DMS79 treated with DMSO at 0.1 percent for 48 hours (cell line): Measurements from ENCODE around the gene RNASEH1.
"Not testable (repeated sequence)": the region's sequence is repeated elsewhere in the genome, so short reads cannot be mapped to it uniquely, and the experiment has no call there.

Experiments used
- DNase-seq: peaks from one replicate; lab custom pipeline; 2025; lab: John Stamatoyannopoulos, UW

The RNASEH1 gene

DNA sequence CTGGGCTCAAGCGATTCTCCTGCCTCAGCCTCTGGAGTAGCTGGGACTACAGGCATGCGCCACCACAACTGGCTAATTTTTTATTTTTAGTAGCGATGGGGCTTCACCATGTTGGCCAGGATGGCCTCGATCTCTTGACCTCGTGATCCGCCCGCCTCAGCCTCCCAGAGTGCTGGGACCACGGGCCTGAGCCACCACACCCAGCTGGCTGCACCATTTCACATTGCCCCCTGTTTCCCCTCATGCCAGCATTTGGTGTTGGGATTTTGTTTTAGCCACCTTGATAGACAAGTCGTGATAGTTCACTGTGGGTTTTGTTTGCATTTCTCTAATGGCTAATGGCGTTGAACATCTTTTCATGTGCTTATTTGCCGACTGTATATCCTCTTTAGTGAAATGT lies 31.0 kb upstream of the RNASEH1 start:
- no peak for DNase-seq

- DNase-seq, result no peak
Measured at GRCh38 chr2:3588084-3588483, 30.0 kb upstream of the RNASEH1 start.

GRCh38 chr2:3587432-3587831 lies 29.3 kb upstream of the RNASEH1 start:
- no peak for DNase-seq

DNA sequence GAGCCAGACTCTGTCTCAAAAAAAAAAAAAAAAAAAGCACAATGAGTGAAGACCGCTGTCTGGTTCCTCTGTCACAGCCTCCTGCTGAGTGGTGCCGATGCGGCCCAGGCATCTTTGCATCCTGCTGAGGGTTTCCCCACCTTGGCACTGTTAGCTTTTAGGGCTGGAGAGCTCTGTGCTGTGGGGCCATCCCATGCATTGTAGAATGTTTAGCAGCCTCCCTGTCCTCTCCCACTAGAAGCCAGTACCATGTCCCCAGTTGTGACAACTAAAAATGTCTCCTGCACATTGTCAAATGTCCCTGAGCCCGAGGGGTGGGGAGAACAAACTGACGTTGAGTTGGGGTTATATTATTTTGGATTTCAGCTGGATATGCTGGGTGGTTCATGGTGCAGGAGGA lies 28.9 kb upstream of the RNASEH1 start:
- DNase-seq, result no peak

- DNase-seq, result no peak
Measured at GRCh38 chr2:3586220-3586619, 28.1 kb upstream of the RNASEH1 start.

DNA sequence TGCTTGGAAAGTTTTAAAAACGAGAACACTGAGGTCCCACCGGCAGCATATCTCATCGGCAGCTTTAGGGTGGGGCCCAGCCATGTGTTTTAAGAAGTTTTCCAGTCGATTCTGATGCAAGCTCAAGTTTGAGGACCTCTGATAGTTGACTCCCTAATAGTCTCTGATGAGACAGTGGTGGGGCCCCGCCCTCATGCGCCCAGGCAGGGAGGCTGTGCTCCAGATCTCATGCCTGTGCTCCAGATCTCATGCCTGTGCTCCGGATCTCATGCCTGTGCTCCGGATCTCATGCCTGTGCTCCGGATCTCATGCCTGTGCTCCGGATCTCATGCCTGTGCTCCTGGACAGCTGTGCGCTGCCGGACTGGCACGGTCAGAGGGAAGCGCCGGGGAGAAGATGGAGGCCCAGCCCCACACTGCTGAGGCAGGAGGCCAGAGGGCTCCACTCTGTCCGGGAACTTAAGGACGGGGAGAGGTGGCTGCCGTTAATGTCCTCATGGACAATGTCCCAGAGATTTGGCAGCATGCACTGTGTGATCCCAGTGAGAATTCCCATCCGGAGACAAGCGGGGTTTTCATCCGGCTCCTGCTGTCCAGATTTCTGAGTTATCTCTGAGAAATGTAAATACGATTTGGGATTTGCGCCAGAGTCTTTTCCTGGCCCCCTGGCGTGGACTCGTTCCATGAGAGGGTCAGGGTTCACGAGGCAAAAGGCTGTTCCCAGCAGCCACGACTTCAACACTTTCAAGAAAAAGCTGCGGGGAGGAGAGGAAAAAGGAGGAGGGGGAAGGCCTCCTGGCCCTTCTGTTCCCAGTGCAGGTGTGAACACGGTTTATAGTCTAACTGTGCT lies 27.4 kb upstream of the RNASEH1 start:
- no peak for DNase-seq

DNA sequence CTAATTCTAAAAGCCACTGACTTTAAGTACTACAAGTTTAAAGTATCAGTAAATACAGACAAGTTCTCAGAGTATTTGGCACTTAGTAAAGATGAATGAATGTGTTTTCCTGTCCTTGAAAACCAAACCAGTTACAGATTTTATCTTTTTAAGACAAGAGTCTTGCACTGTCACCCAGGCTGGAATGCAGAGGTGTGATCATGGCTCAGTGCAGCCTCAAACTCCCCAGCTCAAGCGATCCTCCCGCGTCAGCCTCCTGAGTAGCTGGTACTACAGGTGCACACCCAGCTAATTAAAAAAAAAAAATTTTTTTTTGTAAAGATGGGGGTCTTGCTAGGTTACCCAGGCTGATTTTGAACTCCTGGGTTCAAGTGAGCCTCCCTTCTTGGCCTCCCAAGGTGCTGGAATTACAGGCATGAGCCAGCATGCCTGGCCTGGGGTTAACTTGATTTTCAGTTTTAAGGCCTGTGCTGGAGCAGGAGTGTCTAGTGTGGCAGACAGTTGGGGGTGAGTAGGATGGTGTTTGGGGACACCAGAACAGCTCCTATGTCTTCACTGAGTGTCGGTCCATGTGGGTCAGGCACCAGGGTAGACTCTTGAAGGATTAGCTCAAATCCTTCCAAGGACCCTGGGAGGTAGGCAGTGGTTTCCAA lies 26.6 kb upstream of the RNASEH1 start:
- DNase-seq, result no peak

GRCh38 chr2:3584076-3584475 lies 25.9 kb upstream of the RNASEH1 start:
- DNase-seq, result no peak

GRCh38 chr2:3581367-3582262 lies 23.5 kb upstream of the RNASEH1 start:
- no peak for DNase-seq

DNA sequence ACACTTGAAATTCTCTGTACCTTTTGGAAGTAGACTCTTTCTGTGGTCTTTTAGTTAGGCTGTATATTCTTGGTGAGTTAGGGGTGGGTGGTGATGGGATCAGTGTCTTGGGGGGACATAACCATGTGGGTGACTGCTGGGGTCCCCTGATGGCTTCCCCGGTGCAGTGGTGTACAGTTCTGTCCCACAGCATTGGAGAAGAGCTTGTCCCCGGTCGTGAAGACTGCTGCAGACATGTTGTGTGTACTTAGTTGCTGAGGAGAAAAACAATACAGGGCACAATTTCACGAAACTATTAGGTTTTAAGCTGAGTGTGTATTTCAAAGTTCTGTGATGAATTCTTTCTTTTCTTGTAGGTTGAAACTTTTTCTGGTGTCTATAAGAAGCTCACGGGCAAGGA lies 22.3 kb upstream of the RNASEH1 start:
- DNase-seq, result no peak

DNA sequence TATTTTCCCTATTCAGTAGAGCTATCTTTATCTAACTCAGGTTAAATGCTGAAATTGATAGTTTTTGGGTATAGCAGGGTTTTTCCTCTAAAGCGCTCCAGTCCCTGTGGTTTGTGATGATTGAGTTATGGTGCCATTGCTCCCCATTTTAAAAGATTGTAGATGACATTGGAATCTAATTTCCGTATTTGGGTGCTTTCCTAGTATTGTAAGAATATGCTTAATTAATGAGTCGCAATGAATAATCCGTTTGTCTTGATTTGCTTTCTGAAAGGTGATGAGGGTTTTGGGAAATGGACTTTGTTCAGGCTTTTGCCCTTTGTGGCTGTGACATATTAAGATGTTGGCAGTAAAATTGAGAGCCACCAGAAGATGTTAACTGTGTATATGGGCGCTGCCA lies 20.9 kb upstream of the RNASEH1 start:
- no peak for DNase-seq

DNA sequence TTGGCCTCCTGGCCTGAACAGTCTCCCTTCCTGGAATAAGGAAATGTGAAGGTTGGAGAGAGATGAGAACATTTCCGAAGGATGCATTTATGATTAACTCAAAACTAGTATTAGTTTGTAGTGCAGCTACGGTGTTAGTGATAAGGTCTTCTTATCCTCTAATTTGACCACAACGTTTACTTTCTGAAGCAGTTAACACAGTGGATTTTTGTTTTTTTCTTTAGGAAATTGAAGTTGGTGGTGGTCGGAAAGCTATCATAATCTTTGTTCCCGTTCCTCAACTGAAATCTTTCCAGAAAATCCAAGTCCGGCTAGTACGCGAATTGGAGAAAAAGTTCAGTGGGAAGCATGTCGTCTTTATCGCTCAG lies 18.1 kb upstream of the RNASEH1 start:
- DNase-seq, result not testable (repeated sequence)

- no peak for DNase-seq
Measured at GRCh38 chr2:3575534-3576262, 17.6 kb upstream of the RNASEH1 start.

DNA sequence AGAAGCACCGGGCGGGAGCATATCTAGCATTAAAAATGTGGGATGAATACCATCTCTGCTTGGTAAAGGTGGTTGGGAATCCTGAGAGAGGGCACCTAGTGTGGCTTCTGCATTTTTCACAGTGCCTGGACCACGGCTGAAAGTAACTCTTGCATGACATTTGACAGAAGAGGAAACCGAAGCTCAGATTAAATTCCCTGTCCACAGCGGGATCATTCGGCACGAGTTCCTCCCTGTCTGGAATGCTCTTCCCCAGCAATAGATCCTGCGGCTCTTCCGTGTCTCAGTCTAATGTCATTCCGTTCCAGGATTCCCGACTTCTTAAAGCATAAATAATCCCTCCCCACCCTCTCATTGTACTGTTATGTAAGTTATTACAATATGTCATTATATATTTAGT lies 16.0 kb upstream of the RNASEH1 start:
- DNase-seq, result no peak

DNA sequence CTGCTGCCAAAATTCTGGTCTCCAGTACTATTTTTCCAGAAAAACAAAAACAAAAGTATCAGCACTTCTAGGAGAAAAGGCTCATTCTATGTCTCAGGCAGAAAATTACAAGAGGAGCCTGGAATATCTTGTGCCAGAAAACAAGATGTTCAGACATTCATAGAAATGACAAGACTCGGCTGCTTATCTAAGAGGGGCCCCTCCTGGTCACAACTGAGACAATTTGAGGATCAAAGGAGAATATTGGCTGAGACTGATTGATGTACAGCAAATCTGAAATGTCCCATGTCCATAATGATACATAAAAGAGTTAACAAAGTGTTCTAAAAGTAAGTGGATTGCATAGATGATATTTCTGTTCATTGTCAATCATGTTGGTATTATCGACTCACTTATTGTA lies 14.5 kb upstream of the RNASEH1 start:
- no peak for DNase-seq

GRCh38 chr2:3571284-3571683 lies 13.2 kb upstream of the RNASEH1 start:
- DNase-seq, result no peak

- DNase-seq, result not testable (repeated sequence)
Measured at GRCh38 chr2:3569656-3570055, 11.5 kb upstream of the RNASEH1 start.

DNA sequence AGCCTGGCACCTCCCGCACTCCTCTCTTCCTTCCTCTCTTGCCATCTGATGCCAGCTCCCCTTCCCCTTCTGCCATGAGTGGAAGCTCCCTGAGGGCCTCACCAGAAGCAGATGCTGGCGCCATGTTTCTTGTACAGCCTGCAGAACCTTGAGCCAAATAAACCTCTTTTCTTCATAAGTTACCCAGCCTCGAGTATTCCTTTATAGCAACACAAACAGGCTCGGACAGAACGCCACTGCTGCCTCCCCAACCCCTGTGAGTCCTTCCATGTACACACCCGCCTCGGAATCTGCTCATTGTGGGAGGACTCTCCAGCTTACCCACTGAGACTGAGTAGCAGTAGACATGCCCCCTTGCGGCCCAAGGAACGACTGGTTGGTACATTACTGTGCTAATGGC lies 8.7 kb upstream of the RNASEH1 start:
- no peak for DNase-seq

- DNase-seq, result no peak
Measured at GRCh38 chr2:3565117-3565516, 7.0 kb upstream of the RNASEH1 start.

- no peak for DNase-seq
Measured at GRCh38 chr2:3563521-3563976, 5.4 kb upstream of the RNASEH1 start.

DNA sequence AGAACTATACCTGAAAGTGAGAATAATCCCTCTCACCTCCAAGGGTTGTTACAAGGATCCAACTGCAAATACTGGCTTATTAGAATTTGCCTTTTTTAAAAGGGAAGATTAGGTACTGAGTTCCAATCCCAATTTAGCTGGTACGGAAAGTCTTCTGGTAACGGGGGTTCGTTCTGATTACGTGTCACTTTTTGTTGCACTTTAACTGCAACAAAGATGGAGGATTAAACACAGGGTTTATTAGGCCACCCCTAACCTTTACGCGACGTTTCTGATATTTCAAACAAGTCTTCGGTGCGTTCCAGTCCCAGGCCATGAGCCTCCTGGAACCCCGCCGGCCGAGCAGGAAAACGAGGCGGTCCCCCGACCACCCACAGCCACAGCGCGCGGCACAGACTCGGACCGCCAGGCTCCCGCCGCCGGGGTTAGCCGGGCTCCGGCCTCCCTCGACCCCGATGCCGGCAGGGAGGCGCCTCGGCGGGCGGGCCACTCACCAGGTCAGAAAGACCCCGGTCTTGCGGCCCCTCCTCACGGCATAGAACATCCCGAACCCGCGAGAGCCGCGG lies 411 bp downstream of the RNASEH1 start:
- DNase-seq, result no peak

DNA sequence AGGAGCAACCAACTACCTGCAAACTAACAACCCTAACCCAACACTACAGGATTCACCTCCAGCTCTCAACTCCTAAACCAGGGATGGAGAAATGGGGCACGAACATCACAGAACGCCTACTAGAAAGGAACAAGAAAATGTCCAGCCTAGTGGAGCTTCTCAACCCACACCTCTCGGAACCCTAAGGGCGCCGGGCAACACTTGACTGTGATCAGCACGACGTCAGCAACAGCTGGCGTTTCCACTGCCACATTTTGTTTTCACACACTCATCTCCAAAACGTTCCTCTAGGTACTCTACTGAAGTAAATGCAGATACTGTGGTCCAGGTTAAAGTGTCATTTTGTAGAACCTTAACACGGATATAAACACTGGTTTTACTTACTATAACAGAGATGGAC lies 4.2 kb downstream of the RNASEH1 start:
- DNase-seq, result no peak
